ENCODE measurements around the gene NME7.

DNA sequence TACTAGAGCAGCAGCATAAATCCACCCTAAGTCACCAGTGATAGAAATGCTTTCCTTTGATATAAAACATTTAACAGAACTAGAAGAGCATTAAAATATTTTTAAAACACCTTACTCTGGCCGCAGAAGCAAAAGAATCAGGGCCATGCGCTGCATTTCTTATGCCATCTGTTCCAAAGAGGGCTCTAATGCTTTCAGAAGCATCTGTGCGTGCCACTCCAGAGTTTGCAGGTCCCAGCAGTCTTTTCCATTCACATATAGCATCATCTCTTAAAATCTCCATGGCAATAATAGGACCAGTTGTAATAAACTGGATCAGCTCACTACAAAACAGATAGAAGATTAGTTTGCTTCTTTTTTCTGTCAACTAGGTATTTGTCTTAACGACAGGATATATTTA is 69.2 kb downstream of the NME7 start:
- TF ChIP-seq POLR2AphosphoS5 (IDR thresholded peaks at IDR 0.05; ENCODE audit: low read depth, low read length) (no peak), POLR2A (IDR thresholded peaks at IDR 0.05; ENCODE audit: low read depth, low read length) (no peak), SPI1 (IDR thresholded peaks at IDR 0.05; ENCODE audit: low read depth, low read length) (no peak), TAF1 (IDR thresholded peaks at IDR 0.05; ENCODE audit: low read depth, low read length) (no peak), POU2F2 (IDR thresholded peaks at IDR 0.05; ENCODE audit: low read depth, low read length) (no peak), PAX5 (IDR thresholded peaks at IDR 0.05; ENCODE audit: insufficient read depth, low read length, severe bottlenecking) (no peak)
